WTC11 (cell line): ENCODE results near the gene TMEM41B. TPM values are rescaled to one million over a fixed set of nuclear protein-coding genes. Genes with fewer than 3 reads are reported as not detected.

Experiments used
- ATAC-seq: fragments of 200-7000 bp; cut with Tn5 transposase; 2 replicates; pipeline ENCODE4 v1.10.0; 2021; ENCODE audit warnings: mild to moderate bottlenecking, moderate library complexity
- CTCF ChIA-PET: fragments of 300-600 bp; sonication (Branson Sonifier 250); formaldehyde crosslinking; loops from one replicate; lab custom pipeline; 2021; ENCODE audit warnings: antibody characterized with exemption; lab: Charles Lee
- POLR2A ChIA-PET: fragments of 350-600 bp; sonication (Branson Sonifier 250); formaldehyde crosslinking; loops from one replicate; lab custom pipeline; 2021; ENCODE audit warnings: antibody characterized with exemption; lab: Charles Lee
- DNase-seq: peaks from one replicate; pipeline ENCODE4 v3.0.0; 2021; ENCODE audit warnings: low spot score
- H3K27ac Mint-ChIP-seq: 2 replicates; pipeline ENCODE4 v1.8.0; 2021; ENCODE audit warnings: mixed read lengths
- H3K27me3 Mint-ChIP-seq: 2 replicates; pipeline ENCODE4 v1.8.0; 2021; ENCODE audit warnings: low read depth, mild to moderate bottlenecking, moderate library complexity, mixed read lengths
- H3K36me3 Mint-ChIP-seq: 2 replicates; pipeline ENCODE4 v1.8.0; 2021; ENCODE audit warnings: mixed read lengths
- H3K4me1 Mint-ChIP-seq: 2 replicates; pipeline ENCODE4 v1.8.0; 2022; ENCODE audit warnings: mixed read lengths
- H3K4me3 Mint-ChIP-seq: 2 replicates; pipeline ENCODE4 v1.8.0; 2021; ENCODE audit warnings: mild to moderate bottlenecking, moderate library complexity, mixed read lengths
- H3K9me3 Mint-ChIP-seq: 2 replicates; pipeline ENCODE4 v1.8.0; 2021; ENCODE audit warnings: mixed read lengths
- ELF4 ChIP-seq: sonication (generic); formaldehyde crosslinking; IDR thresholded peaks from 2 replicates; pipeline ENCODE4 v1.8.1; 2022; ENCODE audit warnings: low read depth, mild to moderate bottlenecking, moderate library complexity, missing genetic modification reagents
- GTF2I ChIP-seq: fragments of 250-450 bp; sonication (Bioruptor Pico); conservative IDR thresholded peaks from 2 replicates; pipeline ENCODE4 v1.4.0; 2021; ENCODE audit warnings: mild to moderate bottlenecking
- KAT7 ChIP-seq: sonication (generic); formaldehyde crosslinking; IDR thresholded peaks from 2 replicates; pipeline ENCODE4 v1.8.1; 2023; ENCODE audit warnings: missing genetic modification reagents, mild to moderate bottlenecking, borderline replicate concordance
- MXD4 ChIP-seq: fragments of 250-450 bp; sonication (Bioruptor Pico); IDR thresholded peaks from 2 replicates; pipeline ENCODE4 v1.8.0; 2021; ENCODE audit warnings: mild to moderate bottlenecking, moderate library complexity, borderline replicate concordance
- NFATC4 ChIP-seq: fragments of 250-450 bp; sonication (Bioruptor Pico); IDR thresholded peaks from 2 replicates; pipeline ENCODE4 v1.9.0; 2021; ENCODE audit warnings: mild to moderate bottlenecking
- NFYB ChIP-seq: sonication (generic); formaldehyde crosslinking; conservative IDR thresholded peaks from 2 replicates; pipeline ENCODE4 v1.8.0; 2022; ENCODE audit warnings: low read depth, missing genetic modification reagents
- SMAD3 ChIP-seq: sonication (generic); formaldehyde crosslinking; IDR thresholded peaks from 2 replicates; pipeline ENCODE4 v1.8.0; 2022; ENCODE audit warnings: missing genetic modification reagents, mild to moderate bottlenecking, borderline replicate concordance
- USF1 ChIP-seq: sonication (generic); formaldehyde crosslinking; IDR thresholded peaks from 2 replicates; pipeline ENCODE4 v1.8.0; 2022; ENCODE audit warnings: mild to moderate bottlenecking, missing genetic modification reagents
- USF2 ChIP-seq: sonication (generic); formaldehyde crosslinking; IDR thresholded peaks from 2 replicates; pipeline ENCODE4 v1.8.1; 2023; ENCODE audit warnings: mild to moderate bottlenecking, missing genetic modification reagents, moderate library complexity
- ZNF263 ChIP-seq: sonication (generic); formaldehyde crosslinking; IDR thresholded peaks from 2 replicates; pipeline ENCODE4 v1.8.1; 2022; ENCODE audit warnings: low read depth, mild to moderate bottlenecking, moderate library complexity, missing genetic modification reagents
- ZNF416 ChIP-seq: fragments of 250-450 bp; sonication (Bioruptor Pico); IDR thresholded peaks from 2 replicates; pipeline ENCODE4 v1.9.0; 2021; ENCODE audit warnings: mild to moderate bottlenecking, inconsistent platforms
- ZNF423 ChIP-seq: fragments of 250-450 bp; sonication (Bioruptor Pico); IDR thresholded peaks from 2 replicates; pipeline ENCODE4 v2.1.2; 2022; ENCODE audit warnings: mild to moderate bottlenecking, moderate library complexity
- total RNA-seq: library from RNA; stranded (reverse); gene quantifications from 3 replicates; pipeline ENCODE4 v1.2.3, GENCODE V29; 2021
- TF ChIP-seq, protein P1 (sequence below): sonication (generic); formaldehyde crosslinking; IDR thresholded peaks from 2 replicates; pipeline ENCODE4 v1.8.1; 2023; ENCODE audit warnings: mild to moderate bottlenecking, missing genetic modification reagents, borderline replicate concordance
- TF ChIP-seq, protein P2 (sequence below): sonication (generic); formaldehyde crosslinking; IDR thresholded peaks from 2 replicates; pipeline ENCODE4 v1.8.1; 2023; ENCODE audit warnings: mild to moderate bottlenecking, missing genetic modification reagents, moderate library complexity
- TF ChIP-seq, protein P3 (sequence below): sonication (generic); formaldehyde crosslinking; IDR thresholded peaks from 2 replicates; pipeline ENCODE4 v1.8.0; 2022; ENCODE audit warnings: missing genetic modification reagents
- TF ChIP-seq, protein P4 (sequence below): fragments of 250-450 bp; sonication (Bioruptor Pico); IDR thresholded peaks from 2 replicates; pipeline ENCODE4 v2.1.2; 2022; ENCODE audit warnings: mild to moderate bottlenecking, moderate library complexity
- TF ChIP-seq, protein P5 (sequence below): fragments of 200-600 bp; IDR thresholded peaks from 2 replicates; pipeline ENCODE4 v1.8.0; 2022; ENCODE audit warnings: antibody characterized with exemption
- TF ChIP-seq, protein P6 (sequence below): sonication (generic); formaldehyde crosslinking; IDR thresholded peaks from 2 replicates; pipeline ENCODE4 v1.8.0; 2022; ENCODE audit warnings: mild to moderate bottlenecking, missing genetic modification reagents
- TF ChIP-seq, protein P7 (sequence below): sonication (generic); formaldehyde crosslinking; IDR thresholded peaks from 2 replicates; pipeline ENCODE4 v1.8.1; 2022; ENCODE audit warnings: missing genetic modification reagents, borderline replicate concordance

TMEM41B gene
- total RNA-seq, 1 experiment from 2014 or later, result 45.8 TPM

DNA sequence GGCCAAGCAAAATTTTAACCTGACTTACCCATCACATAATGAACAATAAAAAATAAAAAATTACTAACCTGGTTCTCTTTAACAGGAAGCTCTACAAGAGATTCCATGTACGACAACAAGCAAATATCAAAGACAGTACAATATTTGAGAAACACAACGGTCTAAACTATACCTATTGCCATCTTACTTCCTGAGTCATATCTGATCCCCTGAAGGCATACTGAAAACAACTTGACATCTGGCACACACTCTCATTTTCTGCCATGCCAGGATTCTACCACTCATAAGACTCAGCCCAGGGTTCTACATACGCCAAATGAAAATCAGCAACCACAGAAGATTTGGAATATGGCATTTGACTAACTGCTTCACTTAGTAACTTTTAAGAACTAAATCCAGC lies 63.1 kb downstream of the TMEM41B start (continued):
- TF ChIP-seq, protein P1, sequence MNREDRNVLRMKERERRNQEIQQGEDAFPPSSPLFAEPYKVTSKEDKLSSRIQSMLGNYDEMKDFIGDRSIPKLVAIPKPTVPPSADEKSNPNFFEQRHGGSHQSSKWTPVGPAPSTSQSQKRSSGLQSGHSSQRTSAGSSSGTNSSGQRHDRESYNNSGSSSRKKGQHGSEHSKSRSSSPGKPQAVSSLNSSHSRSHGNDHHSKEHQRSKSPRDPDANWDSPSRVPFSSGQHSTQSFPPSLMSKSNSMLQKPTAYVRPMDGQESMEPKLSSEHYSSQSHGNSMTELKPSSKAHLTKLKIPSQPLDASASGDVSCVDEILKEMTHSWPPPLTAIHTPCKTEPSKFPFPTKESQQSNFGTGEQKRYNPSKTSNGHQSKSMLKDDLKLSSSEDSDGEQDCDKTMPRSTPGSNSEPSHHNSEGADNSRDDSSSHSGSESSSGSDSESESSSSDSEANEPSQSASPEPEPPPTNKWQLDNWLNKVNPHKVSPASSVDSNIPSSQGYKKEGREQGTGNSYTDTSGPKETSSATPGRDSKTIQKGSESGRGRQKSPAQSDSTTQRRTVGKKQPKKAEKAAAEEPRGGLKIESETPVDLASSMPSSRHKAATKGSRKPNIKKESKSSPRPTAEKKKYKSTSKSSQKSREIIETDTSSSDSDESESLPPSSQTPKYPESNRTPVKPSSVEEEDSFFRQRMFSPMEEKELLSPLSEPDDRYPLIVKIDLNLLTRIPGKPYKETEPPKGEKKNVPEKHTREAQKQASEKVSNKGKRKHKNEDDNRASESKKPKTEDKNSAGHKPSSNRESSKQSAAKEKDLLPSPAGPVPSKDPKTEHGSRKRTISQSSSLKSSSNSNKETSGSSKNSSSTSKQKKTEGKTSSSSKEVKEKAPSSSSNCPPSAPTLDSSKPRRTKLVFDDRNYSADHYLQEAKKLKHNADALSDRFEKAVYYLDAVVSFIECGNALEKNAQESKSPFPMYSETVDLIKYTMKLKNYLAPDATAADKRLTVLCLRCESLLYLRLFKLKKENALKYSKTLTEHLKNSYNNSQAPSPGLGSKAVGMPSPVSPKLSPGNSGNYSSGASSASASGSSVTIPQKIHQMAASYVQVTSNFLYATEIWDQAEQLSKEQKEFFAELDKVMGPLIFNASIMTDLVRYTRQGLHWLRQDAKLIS, result no peak
- TF ChIP-seq ZNF263 (CRISPR knock-in tag), result no peak
- TF ChIP-seq, protein P2, sequence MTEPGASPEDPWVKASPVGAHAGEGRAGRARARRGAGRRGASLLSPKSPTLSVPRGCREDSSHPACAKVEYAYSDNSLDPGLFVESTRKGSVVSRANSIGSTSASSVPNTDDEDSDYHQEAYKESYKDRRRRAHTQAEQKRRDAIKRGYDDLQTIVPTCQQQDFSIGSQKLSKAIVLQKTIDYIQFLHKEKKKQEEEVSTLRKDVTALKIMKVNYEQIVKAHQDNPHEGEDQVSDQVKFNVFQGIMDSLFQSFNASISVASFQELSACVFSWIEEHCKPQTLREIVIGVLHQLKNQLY, result no peak

- no peaks in the 10 kb centered on the region for H3K27me3 Mint-ChIP-seq
- ChIA-PET CTCF (interaction anchor here (0.5 to 1.0 kb wide), 3 partner anchors 9 to 18 kb away, joined by 3 to 4 read pairs (median 3); no protein-coding TSS in a partner anchor), POLR2A (interaction anchor here (0.6 to 1.2 kb wide), 3 partner anchors 14 to 279 kb away, joined by 3 to 4 read pairs (median 4); no protein-coding TSS in a partner anchor)
- ATAC-seq (no peak), DNase-seq (no peak)
- H3K4me3 Mint-ChIP-seq, result no peak overlapping the region
- peak overlapping the region; percentile 66 for H3K27ac Mint-ChIP-seq
- H3K4me1 Mint-ChIP-seq, result peaks cover 20% of the 10 kb centered on the region
- H3K9me3 Mint-ChIP-seq, result no peaks in the 10 kb centered on the region
- peaks cover 8% of the 10 kb centered on the region; the same call in 1 of the 2 replicates for H3K36me3 Mint-ChIP-seq
- TF ChIP-seq, protein P3, sequence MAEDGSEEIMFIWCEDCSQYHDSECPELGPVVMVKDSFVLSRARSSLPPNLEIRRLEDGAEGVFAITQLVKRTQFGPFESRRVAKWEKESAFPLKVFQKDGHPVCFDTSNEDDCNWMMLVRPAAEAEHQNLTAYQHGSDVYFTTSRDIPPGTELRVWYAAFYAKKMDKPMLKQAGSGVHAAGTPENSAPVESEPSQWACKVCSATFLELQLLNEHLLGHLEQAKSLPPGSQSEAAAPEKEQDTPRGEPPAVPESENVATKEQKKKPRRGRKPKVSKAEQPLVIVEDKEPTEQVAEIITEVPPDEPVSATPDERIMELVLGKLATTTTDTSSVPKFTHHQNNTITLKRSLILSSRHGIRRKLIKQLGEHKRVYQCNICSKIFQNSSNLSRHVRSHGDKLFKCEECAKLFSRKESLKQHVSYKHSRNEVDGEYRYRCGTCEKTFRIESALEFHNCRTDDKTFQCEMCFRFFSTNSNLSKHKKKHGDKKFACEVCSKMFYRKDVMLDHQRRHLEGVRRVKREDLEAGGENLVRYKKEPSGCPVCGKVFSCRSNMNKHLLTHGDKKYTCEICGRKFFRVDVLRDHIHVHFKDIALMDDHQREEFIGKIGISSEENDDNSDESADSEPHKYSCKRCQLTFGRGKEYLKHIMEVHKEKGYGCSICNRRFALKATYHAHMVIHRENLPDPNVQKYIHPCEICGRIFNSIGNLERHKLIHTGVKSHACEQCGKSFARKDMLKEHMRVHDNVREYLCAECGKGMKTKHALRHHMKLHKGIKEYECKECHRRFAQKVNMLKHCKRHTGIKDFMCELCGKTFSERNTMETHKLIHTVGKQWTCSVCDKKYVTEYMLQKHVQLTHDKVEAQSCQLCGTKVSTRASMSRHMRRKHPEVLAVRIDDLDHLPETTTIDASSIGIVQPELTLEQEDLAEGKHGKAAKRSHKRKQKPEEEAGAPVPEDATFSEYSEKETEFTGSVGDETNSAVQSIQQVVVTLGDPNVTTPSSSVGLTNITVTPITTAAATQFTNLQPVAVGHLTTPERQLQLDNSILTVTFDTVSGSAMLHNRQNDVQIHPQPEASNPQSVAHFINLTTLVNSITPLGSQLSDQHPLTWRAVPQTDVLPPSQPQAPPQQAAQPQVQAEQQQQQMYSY (CRISPR knock-in tag), result no peak
- TF ChIP-seq ZNF416 (CRISPR knock-in tag) (no peak), ZNF423 (CRISPR knock-in tag) (no peak), GTF2I (CRISPR knock-in tag) (no peak), ELF4 (CRISPR knock-in tag) (no peak), USF2 (no peak), SMAD3 (no peak), MXD4 (CRISPR knock-in tag) (no peak), USF1 (CRISPR knock-in tag) (no peak), NFYB (CRISPR knock-in tag) (no peak), NFATC4 (CRISPR knock-in tag) (no peak), KAT7 (no peak)
- TF ChIP-seq, protein P4, sequence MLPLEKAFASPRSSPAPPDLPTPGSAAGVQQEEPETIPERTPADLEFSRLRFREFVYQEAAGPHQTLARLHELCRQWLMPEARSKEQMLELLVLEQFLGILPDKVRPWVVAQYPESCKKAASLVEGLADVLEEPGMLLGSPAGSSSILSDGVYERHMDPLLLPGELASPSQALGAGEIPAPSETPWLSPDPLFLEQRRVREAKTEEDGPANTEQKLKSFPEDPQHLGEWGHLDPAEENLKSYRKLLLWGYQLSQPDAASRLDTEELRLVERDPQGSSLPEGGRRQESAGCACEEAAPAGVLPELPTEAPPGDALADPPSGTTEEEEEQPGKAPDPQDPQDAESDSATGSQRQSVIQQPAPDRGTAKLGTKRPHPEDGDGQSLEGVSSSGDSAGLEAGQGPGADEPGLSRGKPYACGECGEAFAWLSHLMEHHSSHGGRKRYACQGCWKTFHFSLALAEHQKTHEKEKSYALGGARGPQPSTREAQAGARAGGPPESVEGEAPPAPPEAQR (CRISPR knock-in tag), result no peak
- TF ChIP-seq, protein P5, sequence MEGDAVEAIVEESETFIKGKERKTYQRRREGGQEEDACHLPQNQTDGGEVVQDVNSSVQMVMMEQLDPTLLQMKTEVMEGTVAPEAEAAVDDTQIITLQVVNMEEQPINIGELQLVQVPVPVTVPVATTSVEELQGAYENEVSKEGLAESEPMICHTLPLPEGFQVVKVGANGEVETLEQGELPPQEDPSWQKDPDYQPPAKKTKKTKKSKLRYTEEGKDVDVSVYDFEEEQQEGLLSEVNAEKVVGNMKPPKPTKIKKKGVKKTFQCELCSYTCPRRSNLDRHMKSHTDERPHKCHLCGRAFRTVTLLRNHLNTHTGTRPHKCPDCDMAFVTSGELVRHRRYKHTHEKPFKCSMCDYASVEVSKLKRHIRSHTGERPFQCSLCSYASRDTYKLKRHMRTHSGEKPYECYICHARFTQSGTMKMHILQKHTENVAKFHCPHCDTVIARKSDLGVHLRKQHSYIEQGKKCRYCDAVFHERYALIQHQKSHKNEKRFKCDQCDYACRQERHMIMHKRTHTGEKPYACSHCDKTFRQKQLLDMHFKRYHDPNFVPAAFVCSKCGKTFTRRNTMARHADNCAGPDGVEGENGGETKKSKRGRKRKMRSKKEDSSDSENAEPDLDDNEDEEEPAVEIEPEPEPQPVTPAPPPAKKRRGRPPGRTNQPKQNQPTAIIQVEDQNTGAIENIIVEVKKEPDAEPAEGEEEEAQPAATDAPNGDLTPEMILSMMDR, result no peak
- TF ChIP-seq, protein P6, sequence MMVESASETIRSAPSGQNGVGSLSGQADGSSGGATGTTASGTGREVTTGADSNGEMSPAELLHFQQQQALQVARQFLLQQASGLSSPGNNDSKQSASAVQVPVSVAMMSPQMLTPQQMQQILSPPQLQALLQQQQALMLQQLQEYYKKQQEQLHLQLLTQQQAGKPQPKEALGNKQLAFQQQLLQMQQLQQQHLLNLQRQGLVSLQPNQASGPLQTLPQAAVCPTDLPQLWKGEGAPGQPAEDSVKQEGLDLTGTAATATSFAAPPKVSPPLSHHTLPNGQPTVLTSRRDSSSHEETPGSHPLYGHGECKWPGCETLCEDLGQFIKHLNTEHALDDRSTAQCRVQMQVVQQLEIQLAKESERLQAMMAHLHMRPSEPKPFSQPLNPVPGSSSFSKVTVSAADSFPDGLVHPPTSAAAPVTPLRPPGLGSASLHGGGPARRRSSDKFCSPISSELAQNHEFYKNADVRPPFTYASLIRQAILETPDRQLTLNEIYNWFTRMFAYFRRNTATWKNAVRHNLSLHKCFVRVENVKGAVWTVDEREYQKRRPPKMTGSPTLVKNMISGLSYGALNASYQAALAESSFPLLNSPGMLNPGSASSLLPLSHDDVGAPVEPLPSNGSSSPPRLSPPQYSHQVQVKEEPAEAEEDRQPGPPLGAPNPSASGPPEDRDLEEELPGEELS (CRISPR knock-in tag), result no peak
- TF ChIP-seq, protein P7, sequence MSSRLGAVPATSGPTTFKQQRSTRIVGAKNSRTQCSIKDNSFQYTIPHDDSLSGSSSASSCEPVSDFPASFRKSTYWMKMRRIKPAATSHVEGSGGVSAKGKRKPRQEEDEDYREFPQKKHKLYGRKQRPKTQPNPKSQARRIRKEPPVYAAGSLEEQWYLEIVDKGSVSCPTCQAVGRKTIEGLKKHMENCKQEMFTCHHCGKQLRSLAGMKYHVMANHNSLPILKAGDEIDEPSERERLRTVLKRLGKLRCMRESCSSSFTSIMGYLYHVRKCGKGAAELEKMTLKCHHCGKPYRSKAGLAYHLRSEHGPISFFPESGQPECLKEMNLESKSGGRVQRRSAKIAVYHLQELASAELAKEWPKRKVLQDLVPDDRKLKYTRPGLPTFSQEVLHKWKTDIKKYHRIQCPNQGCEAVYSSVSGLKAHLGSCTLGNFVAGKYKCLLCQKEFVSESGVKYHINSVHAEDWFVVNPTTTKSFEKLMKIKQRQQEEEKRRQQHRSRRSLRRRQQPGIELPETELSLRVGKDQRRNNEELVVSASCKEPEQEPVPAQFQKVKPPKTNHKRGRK, result no peak
Measured at GRCh38 chr11:9250139-9250582, 64.2 kb downstream of the TMEM41B start.
